Measurements from ENCODE around the gene TMEM59.

TMEM59 gene

DNA sequence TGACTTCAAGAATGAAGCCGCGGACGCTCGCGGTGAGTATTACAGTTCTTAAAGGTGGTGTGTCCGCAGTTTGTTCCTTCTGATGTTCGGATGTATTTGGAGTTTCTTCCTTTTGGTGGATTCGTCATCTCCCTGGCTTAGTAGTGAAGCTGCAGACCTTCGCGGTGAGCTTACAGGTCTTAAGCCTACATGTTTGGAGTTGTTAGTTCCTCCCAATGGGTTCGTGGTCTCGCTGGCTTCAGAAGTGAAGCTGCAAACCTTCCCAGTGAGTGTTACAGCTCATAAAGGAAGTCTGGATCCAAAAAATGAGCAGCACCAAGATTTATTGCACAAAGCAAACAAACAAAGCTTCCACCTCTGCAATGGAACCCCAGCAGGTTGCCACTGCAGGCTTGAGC lies 49.8 kb downstream of the TMEM59 start:
- CTCF ChIA-PET: interaction anchor here (0.7 to 1.6 kb wide), 2 partner anchors 56 to 244 kb away, joined by 3 read pairs; no protein-coding TSS in a partner anchor
- Histone ChIP-seq H3K4me1 (ENCODE audit: control insufficient read depth, insufficient read depth, low read length) (peaks cover 2% of the 10 kb centered on the region; the same call in 1 of the 2 replicates), H3K36me3 (ENCODE audit: control insufficient read depth in 2 of 2, insufficient read depth in 1 of 2, low read length in 2 of 2) (no peaks in the 10 kb centered on the region), H3K9me3 (ENCODE audit: control insufficient read depth, insufficient read depth, low read depth, low read length) (no peaks in the 10 kb centered on the region), H3K27ac (ENCODE audit: extremely low read depth, low read depth, low read length) (no peak overlapping the region), H3K4me3 (ENCODE audit: low read depth, low read length) (no peak overlapping the region)
- TF ChIP-seq ZNF155 (tag by site-specific recombination; IDR thresholded peaks at IDR 0.05) (no peak), FEZF1 (tag by site-specific recombination; IDR thresholded peaks at IDR 0.05) (peak; percentile 87)
- POLR2A ChIA-PET: interaction anchor here (1.2 kb wide), 1 partner anchor 12 kb away, joined by 3 read pairs; no protein-coding TSS in a partner anchor

DNA sequence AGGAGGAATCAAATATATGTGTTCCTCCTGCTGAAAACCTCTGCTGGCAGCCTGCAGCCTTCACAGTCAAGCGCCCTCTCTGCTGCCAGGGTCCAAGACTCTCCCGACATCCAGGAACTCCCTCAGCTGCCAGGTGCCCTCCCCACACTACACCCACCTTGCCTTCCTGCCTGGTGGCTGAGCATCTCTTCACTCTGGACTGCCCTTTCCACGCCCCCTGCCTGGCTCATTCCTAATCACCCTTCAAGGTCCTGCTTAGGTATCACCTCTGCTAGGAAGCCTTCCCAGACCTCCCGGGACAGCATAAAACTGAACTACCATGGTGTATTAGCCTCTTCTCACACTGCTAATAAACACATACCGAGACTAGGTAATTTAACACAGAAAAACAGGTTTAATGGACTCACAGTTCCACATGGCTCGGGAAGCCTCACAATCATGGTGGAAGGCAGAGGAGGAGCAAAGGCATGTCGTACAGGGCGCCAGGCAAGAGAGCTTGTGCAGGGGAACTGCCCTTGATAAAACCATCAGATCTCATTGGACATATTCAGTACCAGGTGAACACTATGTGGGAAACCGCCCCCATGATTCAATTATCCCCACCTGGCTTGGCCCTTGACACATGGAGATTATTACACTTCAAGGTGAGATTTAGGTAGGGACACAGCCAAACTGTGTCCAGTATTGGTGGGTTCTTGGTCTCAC lies 50.3 kb downstream of the TMEM59 start:
- TF ChIP-seq PRDM1 (tag by site-specific recombination; IDR thresholded peaks at IDR 0.05) (no peak), EGR2 (tag by site-specific recombination; IDR thresholded peaks at IDR 0.05; ENCODE audit: low read depth) (no peak; the same call in 1 of the 2 replicates), ZNF157 (tag by site-specific recombination; IDR thresholded peaks at IDR 0.05) (no peak), ZNF596 (tag by site-specific recombination; IDR thresholded peaks at IDR 0.05) (no peak)
- TF ChIP-seq, protein P1, sequence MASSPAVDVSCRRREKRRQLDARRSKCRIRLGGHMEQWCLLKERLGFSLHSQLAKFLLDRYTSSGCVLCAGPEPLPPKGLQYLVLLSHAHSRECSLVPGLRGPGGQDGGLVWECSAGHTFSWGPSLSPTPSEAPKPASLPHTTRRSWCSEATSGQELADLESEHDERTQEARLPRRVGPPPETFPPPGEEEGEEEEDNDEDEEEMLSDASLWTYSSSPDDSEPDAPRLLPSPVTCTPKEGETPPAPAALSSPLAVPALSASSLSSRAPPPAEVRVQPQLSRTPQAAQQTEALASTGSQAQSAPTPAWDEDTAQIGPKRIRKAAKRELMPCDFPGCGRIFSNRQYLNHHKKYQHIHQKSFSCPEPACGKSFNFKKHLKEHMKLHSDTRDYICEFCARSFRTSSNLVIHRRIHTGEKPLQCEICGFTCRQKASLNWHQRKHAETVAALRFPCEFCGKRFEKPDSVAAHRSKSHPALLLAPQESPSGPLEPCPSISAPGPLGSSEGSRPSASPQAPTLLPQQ (tag by site-specific recombination; IDR thresholded peaks at IDR 0.05): no peak
- peaks cover 2% of the 10 kb centered on the region; the same call in 1 of the 2 replicates for H3K4me1 ChIP-seq (ENCODE audit: control insufficient read depth, insufficient read depth, low read length)
- no peak overlapping the region for H3K27ac ChIP-seq (ENCODE audit: extremely low read depth, low read depth, low read length)
- H3K4me3 ChIP-seq (ENCODE audit: low read depth, low read length): no peak overlapping the region
- ChIA-PET CTCF (interaction anchor here (1.6 kb wide), 1 partner anchor 55 kb away, joined by 3 read pairs; no protein-coding TSS in a partner anchor), POLR2A (interaction anchor here (1.2 kb wide), 1 partner anchor 12 kb away, joined by 3 read pairs; no protein-coding TSS in a partner anchor)
- H3K36me3 ChIP-seq (ENCODE audit: control insufficient read depth in 2 of 2, insufficient read depth in 1 of 2, low read length in 2 of 2): no peaks in the 10 kb centered on the region
- H3K9me3 ChIP-seq (ENCODE audit: control insufficient read depth, insufficient read depth, low read depth, low read length): no peaks in the 10 kb centered on the region

DNA sequence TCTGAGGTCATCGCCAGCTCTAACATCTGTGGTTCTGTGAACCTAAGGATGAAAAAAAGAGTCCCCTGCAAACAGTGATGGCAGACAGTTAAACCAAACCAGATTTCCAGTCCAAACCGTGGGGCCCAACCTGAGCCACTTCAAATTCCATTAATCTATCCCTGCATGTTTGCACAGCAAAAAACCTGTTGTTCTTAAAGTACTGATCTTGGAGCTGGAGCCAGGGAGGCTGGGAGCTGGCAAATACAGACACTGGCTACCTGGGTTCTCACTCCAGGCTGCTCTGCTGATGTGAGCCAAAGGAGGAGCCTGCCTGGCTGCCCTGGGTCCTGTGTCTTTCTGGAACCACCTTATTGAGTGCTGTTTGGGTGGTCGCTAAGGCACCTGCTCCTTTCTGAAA lies 51.4 kb downstream of the TMEM59 start:
- no peaks in the 10 kb centered on the region for H3K36me3 ChIP-seq (ENCODE audit: control insufficient read depth in 2 of 2, insufficient read depth in 1 of 2, low read length in 2 of 2)
- CTCF ChIA-PET: no interaction called here
- no peak overlapping the region for H3K27ac ChIP-seq (ENCODE audit: extremely low read depth, low read depth, low read length)
- no peak overlapping the region for H3K4me3 ChIP-seq (ENCODE audit: low read depth, low read length)
- POLR2A ChIA-PET: no interaction called here
- no peak for TF ChIP-seq BCL11A (tag by site-specific recombination; IDR thresholded peaks at IDR 0.05; ENCODE audit: low read depth)
- TF ChIP-seq ZNF311 (tag by site-specific recombination; IDR thresholded peaks at IDR 0.05; ENCODE audit: borderline replicate concordance): no peak
- no peak for TF ChIP-seq ZNF37A (tag by site-specific recombination; IDR thresholded peaks at IDR 0.05)
- TF ChIP-seq SCRT1 (tag by site-specific recombination; IDR thresholded peaks at IDR 0.05; ENCODE audit: borderline replicate concordance): 0 out of 2 replicates have a peak, but pooled peaks have one; percentile 22
- 0 out of 2 replicates have a peak, but pooled peaks have one; percentile 6 for TF ChIP-seq SCRT2 (tag by site-specific recombination; IDR thresholded peaks at IDR 0.05)
- no peak for TF ChIP-seq ZNF350 (tag by site-specific recombination; IDR thresholded peaks at IDR 0.05)
- TF ChIP-seq, protein P2, sequence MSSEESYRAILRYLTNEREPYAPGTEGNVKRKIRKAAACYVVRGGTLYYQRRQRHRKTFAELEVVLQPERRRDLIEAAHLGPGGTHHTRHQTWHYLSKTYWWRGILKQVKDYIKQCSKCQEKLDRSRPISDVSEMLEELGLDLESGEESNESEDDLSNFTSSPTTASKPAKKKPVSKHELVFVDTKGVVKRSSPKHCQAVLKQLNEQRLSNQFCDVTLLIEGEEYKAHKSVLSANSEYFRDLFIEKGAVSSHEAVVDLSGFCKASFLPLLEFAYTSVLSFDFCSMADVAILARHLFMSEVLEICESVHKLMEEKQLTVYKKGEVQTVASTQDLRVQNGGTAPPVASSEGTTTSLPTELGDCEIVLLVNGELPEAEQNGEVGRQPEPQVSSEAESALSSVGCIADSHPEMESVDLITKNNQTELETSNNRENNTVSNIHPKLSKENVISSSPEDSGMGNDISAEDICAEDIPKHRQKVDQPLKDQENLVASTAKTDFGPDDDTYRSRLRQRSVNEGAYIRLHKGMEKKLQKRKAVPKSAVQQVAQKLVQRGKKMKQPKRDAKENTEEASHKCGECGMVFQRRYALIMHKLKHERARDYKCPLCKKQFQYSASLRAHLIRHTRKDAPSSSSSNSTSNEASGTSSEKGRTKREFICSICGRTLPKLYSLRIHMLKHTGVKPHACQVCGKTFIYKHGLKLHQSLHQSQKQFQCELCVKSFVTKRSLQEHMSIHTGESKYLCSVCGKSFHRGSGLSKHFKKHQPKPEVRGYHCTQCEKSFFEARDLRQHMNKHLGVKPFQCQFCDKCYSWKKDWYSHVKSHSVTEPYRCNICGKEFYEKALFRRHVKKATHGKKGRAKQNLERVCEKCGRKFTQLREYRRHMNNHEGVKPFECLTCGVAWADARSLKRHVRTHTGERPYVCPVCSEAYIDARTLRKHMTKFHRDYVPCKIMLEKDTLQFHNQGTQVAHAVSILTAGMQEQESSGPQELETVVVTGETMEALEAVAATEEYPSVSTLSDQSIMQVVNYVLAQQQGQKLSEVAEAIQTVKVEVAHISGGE (tag by site-specific recombination; conservative IDR thresholded peaks at IDR 0.05; ENCODE audit: low read depth): no peak
- H3K4me1 ChIP-seq (ENCODE audit: control insufficient read depth, insufficient read depth, low read length): peaks cover 2% of the 10 kb centered on the region; the same call in 1 of the 2 replicates
- H3K9me3 ChIP-seq (ENCODE audit: control insufficient read depth, insufficient read depth, low read depth, low read length): no peaks in the 10 kb centered on the region

Data from HEK293 (cell line).